GM12891 (cell line): ENCODE data around the gene PCDH9.
A peak's percentile ranks its signal among the peaks of the same experiment; 100 is the strongest.

ENCODE experiments used
- DNase-seq: peaks from one replicate; pipeline ENCODE4 v3.0.0; 2011; ENCODE audit warnings: low spot score; ENCODE audit not compliant: insufficient read length
- FAIRE-seq: peaks from 2 replicates; lab custom pipeline; 2011; peaks lifted over from hg19 to GRCh38; lab: Jason Lieb, UNC
- PAX5 ChIP-seq: IDR thresholded peaks from 2 replicates; pipeline ENCODE4 v1.6.1; 2011; ENCODE audit warnings: low read length, moderate library complexity, mild to moderate bottlenecking; ENCODE audit not compliant: insufficient read depth, severe bottlenecking
- POLR2A ChIP-seq: IDR thresholded peaks from 2 replicates; pipeline ENCODE4 v1.6.1; 2011; ENCODE audit warnings: low read depth, low read length, control low read depth
- POLR2AphosphoS5 ChIP-seq: IDR thresholded peaks from 2 replicates; pipeline ENCODE4 v1.6.1; 2011; ENCODE audit warnings: low read depth, low read length, control low read depth
- POU2F2 ChIP-seq: IDR thresholded peaks from 2 replicates; pipeline ENCODE4 v1.6.1; 2011; ENCODE audit warnings: low read depth, mild to moderate bottlenecking, control low read depth, low read length, moderate library complexity
- SPI1 ChIP-seq: IDR thresholded peaks from 2 replicates; pipeline ENCODE4 v1.6.1; 2011; ENCODE audit warnings: low read depth, low read length, control low read depth
- TAF1 ChIP-seq: IDR thresholded peaks from 2 replicates; pipeline ENCODE4 v1.6.1; 2011; ENCODE audit warnings: low read depth, low read length, control low read depth

PCDH9 gene

GRCh38 chr13:67235265-67235664 is 5.1 kb upstream of the PCDH9 start:
- no peak for TF ChIP-seq SPI1
- TF ChIP-seq PAX5 = no peak
- TF ChIP-seq TAF1 = no peak
- TF ChIP-seq POLR2A = no peak
- no peak for TF ChIP-seq POU2F2
- TF ChIP-seq POLR2AphosphoS5 = no peak
- DNase-seq (no peak), FAIRE-seq (no peak)

DNA sequence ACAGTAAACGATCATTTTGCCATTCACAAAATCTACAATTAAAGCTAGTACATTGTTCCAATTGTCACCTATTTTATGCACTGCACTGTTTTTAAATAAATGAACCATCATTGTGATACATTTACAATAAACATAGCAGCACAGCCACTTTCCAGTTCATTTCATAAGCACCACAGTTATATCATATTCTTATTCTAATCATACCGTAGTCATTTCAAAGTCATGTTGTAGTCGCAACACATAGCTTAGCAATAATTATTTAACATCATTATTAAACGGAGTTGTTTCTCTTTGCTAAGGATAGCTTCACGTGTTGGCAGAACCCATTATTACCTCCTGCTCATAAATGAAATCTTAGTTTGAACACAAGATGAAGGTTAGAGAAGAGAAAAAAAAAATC is 2.2 kb upstream of the PCDH9 start:
- DNase-seq (no peak), FAIRE-seq (no peak)
- TF ChIP-seq POLR2A (no peak), TAF1 (no peak), SPI1 (no peak), POU2F2 (no peak), POLR2AphosphoS5 (no peak), PAX5 (no peak)

DNA sequence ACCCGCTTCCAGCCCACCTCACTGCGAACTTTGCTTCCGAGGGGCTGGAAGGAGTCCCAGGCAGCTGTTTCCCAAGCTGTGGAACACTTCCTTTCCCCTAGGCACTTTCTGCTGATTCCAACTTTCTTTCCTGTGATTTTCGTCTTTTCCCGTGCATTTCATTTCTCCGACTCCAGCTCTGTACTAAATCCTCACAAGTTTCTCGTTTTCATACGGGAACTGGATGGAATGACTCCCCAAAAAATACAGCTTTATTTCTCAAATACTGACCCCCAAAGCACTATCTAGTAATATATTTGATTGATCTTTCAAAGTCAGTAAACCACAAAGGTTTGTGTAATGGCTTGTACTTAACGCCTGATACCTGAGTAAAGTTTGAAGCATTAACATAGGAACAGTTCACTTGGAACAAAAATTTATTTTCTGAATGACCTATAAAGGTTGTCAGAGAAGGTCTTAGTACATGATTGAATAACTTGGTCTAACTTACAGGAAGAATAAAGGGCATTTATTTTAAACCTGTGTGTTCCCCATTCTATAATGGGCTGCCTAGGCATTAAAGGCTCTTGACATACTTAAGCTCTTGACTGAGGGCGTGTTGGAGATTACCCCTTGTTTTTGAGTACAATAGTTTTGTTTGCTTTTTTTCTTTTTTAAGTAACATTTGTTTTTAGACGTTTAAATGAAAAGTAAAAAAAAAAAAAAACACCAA is 1.3 kb upstream of the PCDH9 start:
- no peak for TF ChIP-seq TAF1
- TF ChIP-seq SPI1 = no peak
- no peak for TF ChIP-seq POU2F2
- TF ChIP-seq POLR2A = no peak
- TF ChIP-seq PAX5 = no peak
- no peak for TF ChIP-seq POLR2AphosphoS5
- DNase-seq (no peak), FAIRE-seq (no peak)

GRCh38 chr13:67230404-67231288 is 510 bp upstream of the PCDH9 start:
- DNase-seq (peak; percentile 42), FAIRE-seq (no peak)
- TF ChIP-seq PAX5 = no peak
- TF ChIP-seq POLR2AphosphoS5 = no peak
- TF ChIP-seq TAF1 = no peak
- TF ChIP-seq POLR2A = no peak
- TF ChIP-seq SPI1 = no peak

- TF ChIP-seq TAF1 (no peak), SPI1 (no peak), PAX5 (no peak), POLR2AphosphoS5 (no peak), POLR2A (no peak), POU2F2 (no peak)
- FAIRE-seq = no peak
Observed at GRCh38 chr13:67228916-67229315, 1.2 kb downstream of the PCDH9 start.

GRCh38 chr13:67228031-67228430 is 2.1 kb downstream of the PCDH9 start:
- TF ChIP-seq POLR2A (no peak), TAF1 (no peak), SPI1 (no peak), POLR2AphosphoS5 (no peak), POU2F2 (no peak)
- DNase-seq (no peak), FAIRE-seq (no peak)

More at GRCh38 chr13:67228916-67229315, 1.2 kb downstream of the PCDH9 start:
- no peak for DNase-seq

DNA sequence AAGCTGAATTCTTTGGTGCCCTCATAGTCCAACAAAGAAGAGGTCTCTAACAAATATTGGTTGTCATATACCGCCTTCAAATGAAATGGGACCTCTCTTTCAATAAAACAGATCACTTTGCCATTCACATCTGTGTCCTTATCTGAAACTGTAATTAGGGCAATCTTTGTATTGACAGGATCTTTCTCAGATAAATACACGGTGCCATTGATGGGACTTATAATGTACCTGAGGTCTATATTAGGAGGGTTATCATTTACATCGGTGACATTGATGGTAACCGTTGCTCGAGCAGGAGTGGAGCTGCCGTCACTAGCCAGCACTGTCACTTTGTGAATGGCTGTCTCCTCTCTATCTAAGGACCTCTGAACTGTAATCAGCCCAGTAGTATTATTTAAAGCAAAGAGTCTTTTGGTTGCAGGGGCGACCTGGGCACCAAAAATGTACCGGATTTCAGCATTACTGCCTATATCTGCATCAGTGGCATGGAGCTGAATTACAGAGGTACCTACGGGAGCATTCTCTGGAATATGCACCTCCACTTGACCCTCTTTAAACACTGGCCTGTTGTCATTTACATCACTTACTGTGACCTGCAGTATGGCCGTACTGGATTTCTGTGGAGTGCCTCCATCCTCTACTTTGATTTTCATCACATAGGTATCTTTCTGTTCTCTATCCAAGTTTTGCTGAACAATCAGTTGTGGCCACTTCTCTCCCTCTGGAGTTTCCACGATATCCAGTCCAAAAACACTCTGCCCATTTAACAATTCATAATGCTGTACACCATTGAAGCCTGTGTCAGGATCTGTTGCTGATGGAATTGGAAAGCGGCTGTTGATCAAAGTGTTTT is 2.8 kb downstream of the PCDH9 start:
- no peak for TF ChIP-seq TAF1
- TF ChIP-seq PAX5 = no peak
- no peak for TF ChIP-seq SPI1
- no peak for TF ChIP-seq POU2F2
- no peak for TF ChIP-seq POLR2AphosphoS5
- no peak for TF ChIP-seq POLR2A
- FAIRE-seq = no peak
- no peak for DNase-seq

DNA sequence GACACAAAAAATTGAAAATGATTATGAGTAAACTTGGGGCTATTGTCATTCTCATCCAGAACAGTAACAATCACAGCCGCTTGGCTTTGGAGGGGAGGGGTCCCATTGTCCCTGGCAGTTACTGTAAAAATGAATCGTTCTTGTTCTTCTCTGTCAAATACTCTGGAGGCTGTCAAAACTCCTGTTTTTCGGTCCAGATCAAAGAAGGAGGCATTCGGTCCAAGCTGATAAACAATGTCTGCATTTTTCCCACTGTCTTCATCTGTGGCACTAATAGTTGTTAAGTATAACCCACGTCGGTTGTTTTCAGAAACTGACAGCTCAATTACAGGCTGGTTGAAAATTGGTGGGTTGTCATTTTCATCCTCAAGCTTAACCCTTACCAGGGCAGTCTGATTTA is 3.4 kb downstream of the PCDH9 start:
- FAIRE-seq (no peak), DNase-seq (no peak)
- no peak for TF ChIP-seq POLR2A
- no peak for TF ChIP-seq PAX5
- TF ChIP-seq POLR2AphosphoS5 = no peak
- TF ChIP-seq TAF1 = no peak
- TF ChIP-seq POU2F2 = no peak
- TF ChIP-seq SPI1 = no peak

DNA sequence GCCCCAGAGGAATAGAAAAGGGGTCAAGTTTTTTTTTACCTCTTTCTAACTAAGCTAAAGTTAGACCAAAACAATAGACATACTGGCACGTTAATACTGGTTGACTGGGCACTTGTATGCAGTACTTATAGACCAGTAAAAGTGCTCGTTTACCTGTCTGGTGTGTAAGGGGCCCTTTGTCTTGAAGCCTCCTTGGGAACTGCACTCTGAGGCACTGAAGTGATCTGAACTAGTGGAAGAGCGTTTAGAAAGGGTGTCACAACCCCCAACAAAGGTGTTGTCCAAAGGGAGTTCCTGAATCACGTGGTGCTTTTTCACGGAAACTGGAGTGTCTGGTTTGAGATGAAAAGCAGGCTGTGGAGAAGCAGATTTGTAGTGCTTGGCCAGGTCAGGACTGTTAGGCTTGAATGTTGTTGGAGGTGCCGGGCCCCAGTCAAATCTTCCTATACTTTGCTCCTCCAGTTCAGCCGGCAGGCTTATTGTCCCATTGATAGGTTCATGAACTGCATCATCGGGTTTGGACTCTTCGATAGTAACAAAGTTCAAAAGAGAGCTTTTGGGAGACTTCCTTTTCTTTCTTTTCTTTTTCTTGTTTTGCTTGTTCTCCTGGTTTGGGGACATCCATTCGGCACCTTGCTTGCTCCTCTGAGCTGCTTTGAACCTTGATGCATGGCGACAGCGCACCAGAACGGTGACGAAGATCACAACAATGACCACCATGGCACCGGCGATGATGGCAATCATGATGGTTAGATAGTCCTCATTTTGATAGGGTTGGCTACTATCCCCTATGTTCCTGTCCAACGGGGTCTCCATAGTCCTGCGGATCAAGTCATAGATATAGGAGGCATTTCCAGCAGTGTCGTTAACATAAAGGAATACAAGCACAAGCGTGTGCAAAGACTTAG is 4.6 kb downstream of the PCDH9 start:
- no peak for FAIRE-seq
- no peak for TF ChIP-seq POLR2A
- no peak for TF ChIP-seq TAF1
- no peak for TF ChIP-seq SPI1
- TF ChIP-seq POLR2AphosphoS5 = no peak
- TF ChIP-seq POU2F2 = no peak
- TF ChIP-seq PAX5 = no peak
- no peak for DNase-seq
